SK-N-SH (cell line): ENCODE results near the gene SRGN. TPM values are rescaled to one million over a fixed set of nuclear protein-coding genes. Genes with fewer than 3 reads are reported as not detected.

Experiments used
- CTCF ChIA-PET: fragments of 300-600, 350-600 bp; formaldehyde crosslinking; extraction: SDS; loops from one replicate; lab custom pipeline; 2021; lab: Yijun Ruan, JAX
- POLR2A ChIA-PET: fragments of 350-600 bp; sonication (Branson Sonifier 250); formaldehyde crosslinking; extraction: SDS; loops from one replicate; lab custom pipeline; 2020; ENCODE audit warnings: antibody characterized with exemption, inconsistent platforms; lab: Yijun Ruan, JAX
- DNase-seq: peaks from one replicate; pipeline ENCODE4 v3.0.0; 2012
- H2AFZ ChIP-seq: fragments of 200-600 bp; sonication (generic); 2 replicates; pipeline ENCODE4 v1.8.1; 2016; ENCODE audit warnings: antibody characterized with exemption, mild to moderate bottlenecking, low read depth
- H3F3A ChIP-seq: fragments of 200-600 bp; sonication (generic); replicated peaks from 2 replicates; pipeline ENCODE3; 2016; ENCODE audit warnings: antibody characterized with exemption, mild to moderate bottlenecking; ENCODE audit not compliant: insufficient read depth
- H3K27ac ChIP-seq, 2 experiments: fragments of 200-500 bp in 1 of 2; fragments of 200-600 bp in 1 of 2; sonication (Bioruptor generic) in 1 of 2; sonication (generic), shearing (Covaris generic) in 1 of 2; 2 replicates each; pipeline versions ENCODE4 v1.5.1 to v1.6.1; 2014 to 2016; ENCODE audit warnings: low read depth in 2 of 2, inconsistent platforms in 1 of 2, low read length in 1 of 2, mild to moderate bottlenecking in 1 of 2, mixed read lengths in 1 of 2
- H3K27me3 ChIP-seq: fragments of 200-600 bp; sonication (generic), shearing (Covaris generic); 2 replicates; pipeline ENCODE4 v1.6.1; 2016; ENCODE audit warnings: mixed run types; ENCODE audit not compliant: insufficient read depth
- H3K36me3 ChIP-seq, 2 experiments: fragments of 200-500 bp in 1 of 2; fragments of 200-600 bp in 1 of 2; sonication (Bioruptor generic) in 1 of 2; sonication (generic) in 1 of 2; replicated peaks in 1 of 2; 2 replicates each; pipeline versions ENCODE3 to v1.5.1; 2014 to 2016; ENCODE audit warnings: low read length in 1 of 2, mild to moderate bottlenecking in 1 of 2; ENCODE audit not compliant: insufficient read depth in 2 of 2, control insufficient read depth in 1 of 2
- H3K4me1 ChIP-seq, 2 experiments: fragments of 200-500 bp in 1 of 2; fragments of 200-600 bp in 1 of 2; sonication (Bioruptor generic) in 1 of 2; sonication (generic), shearing (Covaris generic) in 1 of 2; 2 replicates each; pipeline versions ENCODE4 v1.5.1 to v1.6.1; 2014 to 2016; ENCODE audit warnings: low read depth in 1 of 2, low read length in 1 of 2, mixed run types in 1 of 2; ENCODE audit not compliant: insufficient read depth in 2 of 2, control insufficient read depth in 1 of 2
- H3K4me2 ChIP-seq: fragments of 200-600 bp; sonication (generic), shearing (Covaris generic); 2 replicates; pipeline ENCODE4 v1.6.1; 2017; ENCODE audit warnings: mixed run types
- H3K4me3 ChIP-seq, 2 experiments: fragments of 200-500 bp in 1 of 2; fragments of 200-600 bp in 1 of 2; sonication (Bioruptor generic) in 1 of 2; sonication (generic), shearing (Covaris generic) in 1 of 2; 2 replicates each; pipeline versions ENCODE4 v1.5.1 to v1.8.1; 2014 to 2016; ENCODE audit warnings: low read depth in 2 of 2, inconsistent platforms in 1 of 2, low read length in 1 of 2, mild to moderate bottlenecking in 1 of 2, mixed read lengths in 1 of 2, moderate library complexity in 1 of 2
- H3K79me2 ChIP-seq: fragments of 200-600 bp; sonication (generic); 2 replicates; pipeline ENCODE4 v1.8.1; 2017; ENCODE audit warnings: mild to moderate bottlenecking; ENCODE audit not compliant: insufficient read depth
- H3K9ac ChIP-seq: fragments of 200-600 bp; sonication (generic); 2 replicates; pipeline ENCODE4 v1.6.1; 2017; ENCODE audit warnings: mixed run types
- H3K9me2 ChIP-seq: fragments of 200-600 bp; sonication (generic); 2 replicates; pipeline ENCODE4 v1.6.1; 2017; ENCODE audit warnings: mixed run types
- H3K9me3 ChIP-seq: fragments of 200-600 bp; sonication (generic); 2 replicates; pipeline ENCODE4 v1.6.1; 2017; ENCODE audit warnings: mixed run types, mild to moderate bottlenecking, moderate library complexity
- H4K20me1 ChIP-seq: fragments of 200-600 bp; sonication (generic); 2 replicates; pipeline ENCODE4 v1.6.1; 2017; ENCODE audit warnings: mild to moderate bottlenecking, mixed run types; ENCODE audit not compliant: insufficient read depth
- CHD2 ChIP-seq: fragments of 150-350 bp; IDR thresholded peaks from 2 replicates; pipeline ENCODE4 v1.6.1; 2018; ENCODE audit warnings: low read length; ENCODE audit not compliant: partially characterized antibody
- EZH2phosphoT487 ChIP-seq: fragments of 200-600 bp; sonication (generic); IDR thresholded peaks from 2 replicates; pipeline ENCODE4 v1.6.1; 2017; ENCODE audit warnings: low read depth, mixed run types, mild to moderate bottlenecking, antibody characterized with exemption, moderate library complexity, borderline replicate concordance
- FOXJ3 ChIP-seq: sonication (generic); formaldehyde crosslinking; IDR thresholded peaks from 2 replicates; pipeline ENCODE4 v1.5.1; 2020; ENCODE audit warnings: mild to moderate bottlenecking, missing genetic modification reagents
- FOXM1 ChIP-seq: IDR thresholded peaks from 2 replicates; pipeline ENCODE4 v1.4.0; 2012; ENCODE audit warnings: low read depth, mild to moderate bottlenecking
- JUND ChIP-seq: IDR thresholded peaks from 2 replicates; pipeline ENCODE4 v1.4.0; 2012
- MEF2A ChIP-seq: IDR thresholded peaks from 2 replicates; pipeline ENCODE4 v1.4.0; 2012; ENCODE audit warnings: low read depth, borderline replicate concordance
- MXI1 ChIP-seq: IDR thresholded peaks from 2 replicates; pipeline ENCODE4 v1.6.1; 2012; ENCODE audit warnings: mild to moderate bottlenecking, low read depth, low read length, improper control_type of control experiment
- NFIC ChIP-seq: IDR thresholded peaks from 2 replicates; pipeline ENCODE4 v1.4.0; 2012; ENCODE audit warnings: borderline replicate concordance
- POLR2AphosphoS5 ChIP-seq: IDR thresholded peaks from 2 replicates; pipeline ENCODE4 v1.6.1; 2012; ENCODE audit warnings: low read depth, low read length
- RCOR1 ChIP-seq: fragments of 150-350 bp; IDR thresholded peaks from 2 replicates; pipeline ENCODE4 v1.6.1; 2017; ENCODE audit warnings: antibody characterized with exemption, low read length
- RFX5 ChIP-seq: IDR thresholded peaks from 2 replicates; pipeline ENCODE4 v1.6.1; 2012; ENCODE audit warnings: mild to moderate bottlenecking, improper control_type of control experiment, low read length
- TAF1 ChIP-seq: IDR thresholded peaks from 2 replicates; pipeline ENCODE4 v1.6.1; 2012; ENCODE audit warnings: low read depth, mild to moderate bottlenecking, low read length, moderate library complexity, borderline replicate concordance
- TCF12 ChIP-seq: IDR thresholded peaks from 2 replicates; pipeline ENCODE4 v1.4.0; 2012
- USF2 ChIP-seq: fragments of 150-350 bp; IDR thresholded peaks from 2 replicates; pipeline ENCODE4 v1.6.1; 2017; ENCODE audit warnings: antibody characterized with exemption, low read length, low read depth, borderline replicate concordance
- WGBS: methylation state at CpG from one replicate; pipeline ENCODE4 v1.1.6; 2017; ENCODE audit warnings: low lambda C conversion rate; 5-methylcytosine and 5-hydroxymethylcytosine counted together
- polyA plus RNA-seq, 3 experiments: library from polyadenylated mRNA; depleted of rRNA; stranded (reverse); fragments of >200 nt; gene quantifications; 2 replicates each; pipeline ENCODE4 v1.2.3, GENCODE V29; 2012
- TF ChIP-seq, protein P1 (sequence below): IDR thresholded peaks from 2 replicates; pipeline ENCODE4 v1.4.0; 2012; ENCODE audit warnings: low read depth, borderline replicate concordance
- TF ChIP-seq, protein P2 (sequence below): IDR thresholded peaks from 2 replicates; pipeline ENCODE4 v1.4.0; 2012; ENCODE audit warnings: low read depth
- TF ChIP-seq, protein P3 (sequence below): fragments of 200-600 bp; sonication (generic); IDR thresholded peaks from 2 replicates; pipeline ENCODE4 v1.6.1; 2017; ENCODE audit warnings: antibody characterized with exemption, mild to moderate bottlenecking, moderate library complexity

Gene SRGN
- polyA plus RNA-seq, 1 of the 3 experiments (the other 2 are of a cell fraction) = 0.10 TPM

DNA sequence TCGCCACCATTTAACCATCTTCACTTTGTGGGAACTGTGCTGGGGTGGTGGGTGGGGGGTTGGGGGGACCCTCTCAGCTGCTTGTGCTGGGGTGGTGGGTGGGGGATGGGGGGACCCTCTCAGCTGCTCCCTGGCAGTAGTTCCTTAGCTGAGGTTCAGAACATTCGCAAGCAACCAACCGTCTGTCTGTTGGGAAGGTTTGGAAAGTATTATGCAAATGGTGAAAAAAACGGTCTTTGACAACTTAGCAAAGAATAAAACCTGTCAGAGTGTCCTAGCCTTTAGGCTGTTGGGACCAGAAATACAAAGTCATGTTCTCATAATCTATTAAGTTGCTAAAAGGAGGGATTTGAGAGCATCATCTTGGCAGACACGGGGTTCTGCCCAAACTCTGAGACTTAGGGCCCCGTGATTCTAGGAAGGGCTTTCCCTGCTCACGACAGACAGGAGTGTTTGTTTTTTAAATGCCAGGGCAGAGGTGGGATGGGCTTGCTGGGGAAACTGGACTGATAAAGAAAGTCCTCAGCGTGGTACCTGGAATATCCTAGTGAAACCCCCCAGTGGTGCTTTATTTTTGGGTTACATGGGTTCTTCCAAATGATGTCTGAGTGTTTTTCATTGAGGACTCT lies 14.1 kb upstream of the SRGN start (continued):
- TF ChIP-seq, protein P1, sequence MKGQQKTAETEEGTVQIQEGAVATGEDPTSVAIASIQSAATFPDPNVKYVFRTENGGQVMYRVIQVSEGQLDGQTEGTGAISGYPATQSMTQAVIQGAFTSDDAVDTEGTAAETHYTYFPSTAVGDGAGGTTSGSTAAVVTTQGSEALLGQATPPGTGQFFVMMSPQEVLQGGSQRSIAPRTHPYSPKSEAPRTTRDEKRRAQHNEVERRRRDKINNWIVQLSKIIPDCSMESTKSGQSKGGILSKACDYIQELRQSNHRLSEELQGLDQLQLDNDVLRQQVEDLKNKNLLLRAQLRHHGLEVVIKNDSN = no peak
- no peak for TF ChIP-seq EZH2phosphoT487
- TF ChIP-seq CHD2 = no peak
- TF ChIP-seq RCOR1 = no peak
- TF ChIP-seq JUND = no peak
- no peak for TF ChIP-seq TAF1
- TF ChIP-seq MXI1 = no peak
- TF ChIP-seq USF2 = no peak

- POLR2A ChIA-PET = no interaction called here
- H2AFZ ChIP-seq = 0 out of 2 replicates have a peak overlapping the region, but pooled peaks have one; percentile 22
- no peak for TF ChIP-seq RCOR1
- no peak for TF ChIP-seq POLR2AphosphoS5
- no peak for TF ChIP-seq FOXM1
- no peak for TF ChIP-seq FOXJ3 (CRISPR knock-in tag)
- H3K27me3 ChIP-seq = no peaks in the 10 kb centered on the region
- H3K9me3 ChIP-seq = no peaks in the 10 kb centered on the region
- H3K27ac ChIP-seq = no peak overlapping the region
- H3K79me2 ChIP-seq = no peaks in the 10 kb centered on the region
- no peaks in the 10 kb centered on the region for H3K9me2 ChIP-seq
- no peak overlapping the region for H3K9ac ChIP-seq
- 65% methylated on average over 4 of the region's 4 CpGs for WGBS
- H3K4me3 ChIP-seq = no peak overlapping the region
- no peaks in the 10 kb centered on the region for H4K20me1 ChIP-seq
- H3K4me2 ChIP-seq = no peak overlapping the region
- no peaks in the 10 kb centered on the region for H3F3A ChIP-seq
- CTCF ChIA-PET = no interaction called here
- no peaks in the 10 kb centered on the region for H3K4me1 ChIP-seq
- no peak for DNase-seq
- no peaks in the 10 kb centered on the region for H3K36me3 ChIP-seq
Observed at GRCh38 chr10:69074532-69074931, 13.4 kb upstream of the SRGN start.

DNA sequence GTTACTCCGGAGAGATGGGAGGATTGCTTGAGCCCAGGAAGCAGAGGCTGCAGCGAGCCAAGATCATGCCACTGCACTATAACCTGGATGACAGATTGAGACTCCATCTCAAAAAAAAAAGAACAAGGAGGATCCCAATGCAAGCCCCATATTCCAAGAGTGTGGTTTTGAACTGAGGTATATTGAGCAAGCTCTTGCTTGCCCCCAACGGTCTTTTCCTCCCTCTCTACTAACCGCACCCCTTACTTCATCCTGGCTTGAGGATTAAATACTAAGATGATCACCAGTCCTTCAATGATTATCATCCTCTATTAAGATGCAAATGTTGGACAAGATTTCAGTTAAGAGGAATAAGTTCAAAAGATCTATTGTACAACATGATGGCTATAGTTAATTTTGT lies 12.5 kb upstream of the SRGN start:
- CTCF ChIA-PET = interaction anchor here (1.6 kb wide), 1 partner anchor 94 kb away, joined by 3 read pairs; no protein-coding TSS in a partner anchor
- Histone ChIP-seq H3K79me2 (no peaks in the 10 kb centered on the region), H2AFZ (no peak overlapping the region)

More for the DNA sequence above, 12.5 kb upstream of the SRGN start:
- Histone ChIP-seq H3K9me3 (no peaks in the 10 kb centered on the region), H3K4me2 (no peak overlapping the region), H3K4me3 (no peak overlapping the region), H3K36me3 (no peaks in the 10 kb centered on the region)
- DNase-seq = no peak
- TF ChIP-seq, protein P1 = no peak
- TF ChIP-seq, protein P2, sequence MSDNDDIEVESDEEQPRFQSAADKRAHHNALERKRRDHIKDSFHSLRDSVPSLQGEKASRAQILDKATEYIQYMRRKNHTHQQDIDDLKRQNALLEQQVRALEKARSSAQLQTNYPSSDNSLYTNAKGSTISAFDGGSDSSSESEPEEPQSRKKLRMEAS = no peak
- TF ChIP-seq TCF12 (no peak), FOXM1 (no peak), MXI1 (no peak), RFX5 (no peak), USF2 (no peak), MEF2A (no peak), NFIC (no peak)
- TF ChIP-seq, protein P3, sequence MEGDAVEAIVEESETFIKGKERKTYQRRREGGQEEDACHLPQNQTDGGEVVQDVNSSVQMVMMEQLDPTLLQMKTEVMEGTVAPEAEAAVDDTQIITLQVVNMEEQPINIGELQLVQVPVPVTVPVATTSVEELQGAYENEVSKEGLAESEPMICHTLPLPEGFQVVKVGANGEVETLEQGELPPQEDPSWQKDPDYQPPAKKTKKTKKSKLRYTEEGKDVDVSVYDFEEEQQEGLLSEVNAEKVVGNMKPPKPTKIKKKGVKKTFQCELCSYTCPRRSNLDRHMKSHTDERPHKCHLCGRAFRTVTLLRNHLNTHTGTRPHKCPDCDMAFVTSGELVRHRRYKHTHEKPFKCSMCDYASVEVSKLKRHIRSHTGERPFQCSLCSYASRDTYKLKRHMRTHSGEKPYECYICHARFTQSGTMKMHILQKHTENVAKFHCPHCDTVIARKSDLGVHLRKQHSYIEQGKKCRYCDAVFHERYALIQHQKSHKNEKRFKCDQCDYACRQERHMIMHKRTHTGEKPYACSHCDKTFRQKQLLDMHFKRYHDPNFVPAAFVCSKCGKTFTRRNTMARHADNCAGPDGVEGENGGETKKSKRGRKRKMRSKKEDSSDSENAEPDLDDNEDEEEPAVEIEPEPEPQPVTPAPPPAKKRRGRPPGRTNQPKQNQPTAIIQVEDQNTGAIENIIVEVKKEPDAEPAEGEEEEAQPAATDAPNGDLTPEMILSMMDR = no peak
- TF ChIP-seq, all 33 proteins: peak for 0
- Histone ChIP-seq H3K4me1 (no peaks in the 10 kb centered on the region), H3K9ac (no peak overlapping the region), H3K9me2 (no peaks in the 10 kb centered on the region), H3K27ac (no peak overlapping the region), H3F3A (no peaks in the 10 kb centered on the region), H3K27me3 (no peaks in the 10 kb centered on the region), H4K20me1 (no peaks in the 10 kb centered on the region)
- 67% methylated on average over 4 of the region's 4 CpGs for WGBS
- POLR2A ChIA-PET = no interaction called here
